ENCODE measurements around the gene CERK.

Gene CERK

GRCh38 chr22:46665151-46665695, 72.8 kb downstream of the CERK start:
- no peak for DNase-seq (ENCODE audit: insufficient read length, low spot score)
- no peak for FAIRE-seq

DNA sequence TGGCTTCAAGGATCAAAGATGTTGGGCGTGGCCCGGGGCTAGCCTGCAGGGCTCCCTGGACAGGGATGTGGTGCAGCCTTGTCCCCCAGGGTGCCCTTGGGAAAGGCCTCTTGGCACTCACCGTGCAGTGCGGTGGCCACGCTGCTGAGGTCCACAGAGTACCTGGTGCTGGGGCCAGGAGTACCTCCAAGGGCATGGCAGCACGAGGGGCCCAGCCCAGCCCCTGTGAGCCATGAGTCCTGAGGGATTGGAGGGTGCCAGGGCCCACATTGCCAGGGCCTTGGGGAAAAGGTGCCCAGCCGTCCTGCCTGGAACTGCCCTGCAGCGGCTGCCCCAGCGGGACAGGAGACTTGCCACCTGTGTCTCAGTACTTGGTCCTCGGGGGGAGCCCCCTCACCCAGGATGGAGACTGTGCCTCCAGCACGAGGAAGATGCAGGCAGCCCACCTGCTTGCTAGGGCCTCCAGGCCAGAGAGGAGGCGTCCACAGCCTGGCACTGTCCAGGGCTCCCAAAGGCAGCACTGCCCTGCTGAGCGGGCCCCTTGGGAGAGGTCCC, 73.7 kb downstream of the CERK start:
- FAIRE-seq: no peak
- DNase-seq (ENCODE audit: insufficient read length, low spot score): no peak

DNA sequence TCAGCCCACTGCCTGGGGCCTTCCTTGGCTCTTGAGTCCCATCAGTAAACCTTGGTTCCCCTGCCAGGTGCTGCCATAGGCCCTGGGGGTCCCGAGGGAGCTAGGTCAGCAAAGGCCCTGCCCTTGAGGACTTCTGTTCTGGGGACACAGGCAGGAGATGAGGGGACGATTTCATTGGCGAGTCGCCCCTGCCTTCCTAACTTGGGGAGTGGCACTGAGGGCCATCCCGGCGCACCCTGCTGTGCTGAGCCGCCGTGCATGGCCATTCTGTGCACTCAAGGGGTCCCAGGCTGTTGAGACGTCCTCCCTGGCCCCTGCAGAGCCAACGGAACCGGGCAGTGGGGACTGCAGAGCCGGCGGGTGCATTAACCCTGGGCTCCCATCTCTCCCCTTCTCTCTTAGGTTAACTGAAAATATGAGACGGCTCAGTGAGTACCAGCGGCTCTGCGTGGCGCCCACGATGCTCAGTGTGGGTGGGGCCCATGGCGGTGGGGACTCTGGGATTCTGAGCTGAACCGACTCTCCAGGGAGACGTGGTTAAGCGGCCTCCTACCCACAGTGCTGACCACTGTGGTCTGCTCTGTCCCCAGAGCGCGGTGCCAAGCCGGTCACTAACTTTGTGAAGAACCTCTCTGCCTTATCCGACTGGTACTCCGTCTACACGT, 74.5 kb downstream of the CERK start:
- DNase-seq (ENCODE audit: insufficient read length, low spot score) (no peak), FAIRE-seq (no peak)

- FAIRE-seq (no peak), DNase-seq (ENCODE audit: insufficient read length, low spot score) (no peak)
These were observed 75.1 kb downstream of the CERK start for GRCh38 chr22:46663001-46663400.

GRCh38 chr22:46662226-46662625, 75.8 kb downstream of the CERK start:
- no peak for DNase-seq (ENCODE audit: insufficient read length, low spot score)
- no peak for FAIRE-seq

DNA sequence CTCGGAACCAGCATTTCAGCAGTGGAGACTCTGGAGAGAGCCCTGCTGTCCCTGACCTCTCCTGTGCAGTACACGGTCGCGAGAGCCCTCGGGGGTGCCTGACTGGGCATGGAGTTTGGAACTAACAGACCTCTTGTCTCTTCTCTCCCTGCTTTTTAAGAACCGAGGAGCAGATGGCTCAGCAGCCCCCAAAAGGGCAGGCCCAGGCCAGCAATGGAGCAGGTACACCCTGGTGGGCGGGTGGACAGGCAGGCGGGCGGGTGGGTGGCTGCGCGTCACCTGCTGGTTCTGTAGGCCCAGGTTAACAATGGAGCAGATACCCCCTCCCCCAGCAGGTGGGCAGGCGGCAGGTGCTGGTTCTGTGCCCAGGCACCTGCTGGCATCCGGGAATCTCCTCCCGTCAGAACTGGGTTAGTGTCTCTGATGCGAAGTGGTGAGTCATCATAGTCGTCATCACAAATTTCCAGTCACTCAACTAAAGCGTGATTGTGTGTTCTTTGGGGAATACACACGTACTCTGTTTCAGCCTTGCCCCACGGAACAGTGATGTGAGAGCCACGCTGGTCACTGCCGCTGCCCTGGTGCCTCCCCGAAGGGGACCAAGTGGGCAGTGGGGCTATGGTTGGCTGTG, 76.7 kb downstream of the CERK start:
- DNase-seq (ENCODE audit: insufficient read length, low spot score) (no peak), FAIRE-seq (no peak)

- FAIRE-seq: no peak
- no peak for DNase-seq (ENCODE audit: insufficient read length, low spot score)
These were observed 77.3 kb downstream of the CERK start for GRCh38 chr22:46660604-46661201.

DNA sequence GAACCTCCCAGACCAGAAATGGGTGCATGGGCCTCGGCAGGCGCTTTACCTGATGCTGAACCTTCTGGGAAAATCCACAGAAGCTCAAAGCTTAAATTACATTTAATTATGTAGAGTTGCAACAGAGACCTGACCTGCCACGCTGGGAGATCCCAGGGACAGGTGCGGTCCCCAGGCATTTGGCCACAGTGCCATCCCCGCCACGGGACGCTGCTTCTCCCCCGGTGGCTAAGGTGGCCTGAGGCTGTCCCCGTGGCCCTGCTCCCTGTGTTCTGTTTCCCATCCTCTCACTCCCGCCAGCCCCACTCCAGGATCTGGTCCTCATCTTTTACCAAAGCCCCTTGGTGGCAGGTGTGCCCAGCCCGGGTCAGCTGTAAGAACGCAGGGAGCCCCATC, 78.3 kb downstream of the CERK start:
- no peak for FAIRE-seq
- DNase-seq (ENCODE audit: insufficient read length, low spot score): no peak

GRCh38 chr22:46659059-46659790, 78.8 kb downstream of the CERK start:
- no peak for FAIRE-seq

GRCh38 chr22:46657996-46658947, 79.8 kb downstream of the CERK start:
- DNase-seq (ENCODE audit: insufficient read length, low spot score) (no peak), FAIRE-seq (no peak)

More at GRCh38 chr22:46659059-46659790, 78.8 kb downstream of the CERK start:
- DNase-seq (ENCODE audit: insufficient read length, low spot score): no peak

GRCh38 chr22:46657655-46657953, 80.4 kb downstream of the CERK start:
- no peak for FAIRE-seq
- DNase-seq (ENCODE audit: insufficient read length, low spot score): no peak

DNA sequence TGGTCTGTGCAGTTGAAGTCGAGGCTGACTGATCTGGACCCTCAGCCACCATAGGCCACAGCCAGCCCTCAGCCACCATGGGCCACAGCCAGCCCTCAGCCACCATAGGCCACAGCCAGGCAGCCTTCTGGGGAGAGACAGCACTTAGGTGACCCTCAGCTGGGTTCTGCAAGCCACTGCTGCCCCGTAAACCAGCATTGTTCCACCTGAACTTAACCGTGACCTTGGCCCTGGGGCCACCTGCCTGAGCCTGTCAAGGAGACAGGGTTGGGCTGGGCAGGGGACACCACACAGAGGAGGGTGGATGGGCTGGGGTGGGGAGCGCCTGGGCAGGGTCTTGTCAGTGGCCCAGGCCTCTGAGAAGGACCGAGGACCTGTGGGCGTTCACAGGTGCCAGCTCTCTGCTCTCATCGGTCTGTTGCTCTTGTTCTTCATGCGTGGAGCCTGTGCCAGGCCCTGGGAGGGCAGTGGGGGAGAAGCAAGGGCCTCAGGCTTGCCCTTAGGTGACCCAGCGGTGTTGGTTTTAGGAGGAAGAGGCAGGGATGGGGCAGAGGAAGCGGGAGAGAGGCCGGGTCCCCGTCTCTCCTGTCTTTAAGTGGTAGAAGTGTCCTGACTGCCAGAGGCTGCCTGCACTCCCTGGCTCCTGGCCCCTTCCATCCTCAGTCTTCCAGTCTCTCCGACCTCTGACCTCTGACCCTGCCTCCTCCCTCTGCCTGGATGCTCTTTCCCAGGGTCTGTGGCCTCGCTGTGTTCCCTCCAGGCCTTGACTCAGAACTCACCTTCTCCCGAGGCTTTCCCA, 81.0 kb downstream of the CERK start:
- DNase-seq (ENCODE audit: insufficient read length, low spot score) (no peak), FAIRE-seq (no peak)

DNA sequence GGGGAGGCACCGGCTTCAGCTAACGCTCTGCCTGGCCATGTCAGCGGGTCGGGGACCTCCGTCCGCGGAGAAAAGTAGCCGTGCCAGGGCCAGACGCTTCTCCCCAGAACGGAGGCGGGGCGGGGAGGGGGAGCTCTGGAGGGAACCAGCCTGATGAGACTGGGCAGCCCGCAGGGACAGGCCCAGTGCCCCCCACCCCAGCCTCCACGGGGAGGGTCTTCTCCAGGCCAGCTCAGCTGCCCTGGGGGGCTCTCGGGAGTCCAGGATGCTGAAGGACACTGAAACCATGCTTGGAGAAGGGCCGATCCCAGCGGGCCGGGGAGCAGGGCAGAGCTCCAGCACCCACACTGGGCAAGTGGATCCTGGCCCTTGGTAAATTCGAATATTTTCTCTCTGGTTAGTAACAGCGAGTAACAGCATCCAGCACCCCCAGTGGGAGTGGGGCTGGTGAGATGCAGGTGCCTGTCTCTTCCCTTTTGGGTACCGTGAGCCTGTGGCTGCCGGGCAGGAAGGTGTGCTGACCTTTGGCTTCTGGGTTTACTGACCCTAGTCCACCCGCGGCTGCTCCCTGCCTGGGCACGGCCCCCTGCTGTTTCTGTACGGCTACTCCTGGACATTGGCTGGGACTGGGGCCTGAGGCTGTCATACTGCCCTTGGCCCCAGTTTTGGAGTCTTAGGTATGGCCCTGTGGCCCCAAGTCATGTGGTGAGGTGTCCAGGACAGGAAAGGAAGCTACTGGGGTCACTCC, 82.0 kb downstream of the CERK start:
- DNase-seq (ENCODE audit: insufficient read length, low spot score) (no peak), FAIRE-seq (no peak)

DNA sequence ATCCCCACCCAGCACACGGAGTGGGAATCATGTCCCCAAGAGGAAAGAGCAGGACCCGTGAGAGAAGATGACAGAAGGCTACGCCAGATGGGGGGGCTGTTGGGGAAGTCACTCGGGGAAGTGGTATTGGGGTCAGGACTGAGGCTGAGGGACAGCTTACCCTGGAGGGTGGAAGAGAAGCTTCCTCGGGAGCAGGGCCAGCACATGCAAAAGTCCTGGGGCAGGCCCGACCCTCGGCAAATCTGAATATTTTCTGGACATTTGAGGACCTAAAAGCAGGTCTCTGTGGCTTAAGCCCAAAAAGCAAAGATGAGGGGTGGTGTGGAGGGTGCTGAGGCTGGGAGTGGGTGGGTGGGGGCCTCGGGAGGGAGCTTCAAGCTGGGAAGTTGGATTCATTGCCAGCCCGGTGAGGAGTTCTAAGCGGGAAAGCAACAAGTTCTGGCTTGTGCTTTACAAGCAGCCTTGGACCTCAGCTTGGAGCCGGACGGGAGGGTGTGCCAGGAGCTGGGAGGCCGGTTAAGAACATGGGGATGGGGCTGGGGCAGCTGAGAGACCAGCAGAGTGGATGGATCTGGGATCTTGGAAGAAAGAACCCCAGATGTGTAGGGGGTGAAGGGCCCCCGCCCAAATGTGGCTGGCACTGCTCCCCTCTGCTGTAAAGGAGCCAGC, 83.0 kb downstream of the CERK start:
- no peak for DNase-seq (ENCODE audit: insufficient read length, low spot score)
- no peak for FAIRE-seq

- FAIRE-seq (no peak), DNase-seq (ENCODE audit: insufficient read length, low spot score) (no peak)
These were observed 83.6 kb downstream of the CERK start for GRCh38 chr22:46654426-46654825.

- DNase-seq (ENCODE audit: insufficient read length, low spot score) (no peak), FAIRE-seq (peak; percentile 71)
These were observed 84.5 kb downstream of the CERK start for GRCh38 chr22:46653596-46653995.

DNA sequence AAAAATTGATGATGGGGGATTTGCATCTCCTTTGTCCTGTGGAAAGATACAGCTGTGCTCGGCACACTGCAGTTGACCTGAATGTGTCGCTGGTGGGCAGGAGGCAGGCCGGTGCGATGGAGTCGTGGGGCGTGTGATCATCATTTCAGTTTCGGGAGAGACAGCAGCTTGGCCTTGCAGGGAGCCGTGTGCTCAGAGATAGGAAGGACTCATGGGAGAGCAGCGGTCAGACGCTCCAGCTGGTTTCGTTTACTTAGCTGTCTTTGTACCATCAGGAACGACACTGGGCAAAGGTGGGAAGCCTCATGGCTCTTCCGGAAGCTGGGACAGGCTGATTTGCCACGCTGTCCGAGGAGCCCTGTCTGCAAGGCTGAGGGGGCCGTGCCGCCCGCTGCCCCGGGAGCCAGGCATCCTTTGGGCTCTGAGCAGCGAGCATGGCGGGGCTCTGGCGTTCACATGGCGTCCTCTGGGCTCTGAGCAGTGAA, 85.2 kb downstream of the CERK start:
- FAIRE-seq (no peak), DNase-seq (ENCODE audit: insufficient read length, low spot score) (no peak)
